ENCODE results near the gene PCTP. TPM values are rescaled to one million over a fixed set of nuclear protein-coding genes. Genes with fewer than 3 reads are reported as not detected.

PCTP gene
- total RNA-seq, 1 donor from 2014 or later: 24.0 TPM

- no peak for DNase-seq (ENCODE audit: low read depth)
These were observed 42.4 kb downstream of the PCTP start for GRCh38 chr17:55793272-55793671.

GRCh38 chr17:55794725-55795482 lies 44.1 kb downstream of the PCTP start:
- DNase-seq (ENCODE audit: low read depth): peak; percentile 37

GRCh38 chr17:55806745-55807495 lies 56.1 kb downstream of the PCTP start:
- DNase-seq (ENCODE audit: low read depth): peak; percentile 21

GRCh38 chr17:55811536-55811935 lies 60.7 kb downstream of the PCTP start:
- no peak for DNase-seq (ENCODE audit: low read depth)

- no peak for DNase-seq (ENCODE audit: low read depth)
These were observed 61.5 kb downstream of the PCTP start for GRCh38 chr17:55812323-55812722.

GRCh38 chr17:55813944-55814343 lies 63.1 kb downstream of the PCTP start:
- no peak for DNase-seq (ENCODE audit: low read depth)

GRCh38 chr17:55814377-55814776 lies 63.5 kb downstream of the PCTP start:
- peak; percentile 54 for DNase-seq (ENCODE audit: low read depth)

GRCh38 chr17:55816532-55817396 lies 65.9 kb downstream of the PCTP start:
- DNase-seq (ENCODE audit: low read depth): no peak

GRCh38 chr17:55817397-55817709 lies 66.5 kb downstream of the PCTP start:
- DNase-seq (ENCODE audit: low read depth): no peak

GRCh38 chr17:55818026-55818425 lies 67.2 kb downstream of the PCTP start:
- DNase-seq (ENCODE audit: low read depth): no peak

GRCh38 chr17:55818451-55819375 lies 67.9 kb downstream of the PCTP start:
- no peak for DNase-seq (ENCODE audit: low read depth)

GRCh38 chr17:55820675-55821074 lies 69.8 kb downstream of the PCTP start:
- DNase-seq (ENCODE audit: low read depth): no peak

- DNase-seq (ENCODE audit: low read depth): no peak
These were observed 71.2 kb downstream of the PCTP start for GRCh38 chr17:55822028-55822427.

GRCh38 chr17:55825213-55825612 lies 74.4 kb downstream of the PCTP start:
- peak; percentile 14 for DNase-seq (ENCODE audit: low read depth)

Other genes with a start within 250 kb of the PCTP start
- not detected in 2 replicates for gene SMIM36, start 239.6 kb upstream of the PCTP start, total RNA-seq
- gene TMEM100, start 28.2 kb upstream of the PCTP start, total RNA-seq: 0.17 and 0.30 TPM in 2 replicates

All from renal cortical epithelial cell (primary cell).